Right kidney (tissue), 1 donor: ENCODE results near the gene FIGLA.

ENCODE experiments used
- DNase-seq: peaks from one replicate; pipeline ENCODE4 v3.0.0-alpha.2; 2016

Gene FIGLA

DNA sequence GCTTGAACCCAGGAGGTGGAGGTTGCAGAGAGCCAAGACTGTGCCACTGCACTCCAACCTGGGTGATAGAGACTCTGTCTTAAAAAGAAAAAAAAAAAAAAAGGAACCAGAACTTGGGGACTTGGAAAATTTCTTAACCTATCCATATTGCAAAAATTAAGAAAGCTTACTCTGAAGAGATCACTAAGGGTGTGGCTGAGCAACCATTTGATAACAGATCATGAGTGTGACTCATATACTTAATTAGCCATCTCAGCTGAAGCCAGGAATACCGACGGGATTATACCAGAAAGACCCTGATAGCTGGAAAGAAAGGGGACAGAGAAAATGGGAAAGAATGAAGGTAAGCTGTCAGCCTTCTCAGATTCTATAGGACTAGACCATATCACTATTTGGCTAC lies 15.3 kb downstream of the FIGLA start:
- no peak for DNase-seq

DNA sequence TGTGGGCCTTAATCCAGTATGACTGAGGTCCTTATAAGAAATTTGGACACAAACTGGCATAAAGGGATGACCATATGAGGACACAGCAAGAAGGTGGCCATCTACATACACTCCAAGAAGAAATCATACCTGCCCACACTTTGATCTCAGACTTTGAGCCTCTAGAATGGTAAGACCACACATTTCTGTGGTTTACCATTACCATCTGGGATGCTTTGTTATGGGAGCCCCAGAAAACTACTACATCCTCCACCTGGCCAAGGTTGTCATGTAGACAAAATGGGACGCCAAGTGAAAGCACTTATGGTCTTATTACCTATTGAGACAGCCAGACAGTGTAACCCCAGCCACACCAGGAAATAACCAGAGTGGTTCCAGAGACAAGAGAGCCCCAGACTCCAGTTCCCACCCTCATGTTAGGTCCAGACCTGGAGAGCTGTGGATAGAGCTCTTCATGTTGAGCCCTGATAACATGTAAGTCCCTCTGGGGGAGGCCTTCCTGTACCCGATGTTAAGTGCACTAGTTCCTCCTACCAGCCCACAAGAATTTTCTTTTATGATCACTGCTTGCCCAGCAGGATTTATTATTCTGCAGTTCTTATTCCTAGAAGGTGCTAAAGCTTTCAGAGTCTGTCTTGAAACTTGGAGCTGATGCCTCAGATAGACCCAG lies 17.8 kb downstream of the FIGLA start:
- no peak for DNase-seq

DNA sequence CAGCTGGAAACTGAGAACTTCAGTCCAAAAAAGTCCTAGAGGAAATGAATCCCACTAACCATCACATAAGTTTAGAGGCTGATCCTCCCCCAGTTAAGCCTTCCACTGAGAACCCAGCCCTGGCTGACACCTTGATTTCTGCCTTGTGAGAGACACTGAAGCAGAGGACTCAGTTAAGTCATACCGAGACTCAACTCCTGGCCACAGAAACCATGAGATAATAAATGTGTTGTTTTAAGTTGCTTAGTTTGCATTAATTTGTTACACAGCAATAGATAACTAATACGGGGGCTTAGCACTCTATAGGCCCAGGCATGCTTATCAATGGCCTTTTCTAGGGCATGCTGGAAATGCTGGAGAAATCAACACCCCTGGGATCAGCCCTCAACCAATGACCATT lies 19.0 kb downstream of the FIGLA start:
- DNase-seq, result no peak

DNA sequence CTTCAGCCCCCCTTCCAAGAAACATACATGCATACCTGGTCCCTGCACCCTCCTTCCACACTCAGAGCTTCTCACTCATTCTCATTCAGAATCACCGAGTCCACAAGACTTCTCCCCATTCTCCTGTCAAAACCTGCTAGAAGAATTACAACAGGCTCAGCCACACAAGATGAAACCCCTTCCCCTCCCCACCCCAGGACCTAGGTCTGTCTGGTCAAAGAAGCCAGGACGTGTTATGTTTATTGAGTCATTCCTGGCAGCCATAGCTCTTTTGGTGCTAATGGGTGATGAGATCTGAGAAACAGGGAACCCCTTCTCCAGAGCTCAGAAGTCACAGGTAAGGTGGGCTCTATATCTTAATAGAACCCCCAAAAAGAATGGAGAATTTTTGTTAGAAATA lies 21.0 kb downstream of the FIGLA start:
- DNase-seq, result no peak

DNA sequence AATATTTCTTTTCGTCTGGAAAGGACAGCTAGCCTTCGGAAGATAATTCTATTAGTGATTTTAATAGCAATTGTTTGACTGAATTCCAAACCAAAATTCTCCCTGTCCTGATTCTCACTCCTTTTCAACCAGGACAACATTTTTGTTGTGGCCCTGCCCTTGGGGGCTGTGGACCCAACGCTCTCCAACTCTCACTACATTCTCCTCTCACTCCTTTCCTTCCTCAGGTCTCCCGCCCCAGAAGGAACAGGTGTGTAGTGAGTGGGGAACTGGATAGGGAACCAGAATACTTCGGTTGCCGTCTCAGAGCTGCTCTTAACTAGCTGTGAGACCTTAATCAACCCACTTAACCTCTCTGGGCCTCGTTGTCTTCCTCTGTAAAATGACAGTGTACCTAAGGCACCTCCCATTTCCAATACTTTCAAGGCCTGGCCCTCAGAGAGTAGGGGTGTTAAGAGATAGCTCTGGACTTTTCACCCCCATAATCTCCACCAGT lies 21.8 kb downstream of the FIGLA start:
- DNase-seq, result no peak

DNA sequence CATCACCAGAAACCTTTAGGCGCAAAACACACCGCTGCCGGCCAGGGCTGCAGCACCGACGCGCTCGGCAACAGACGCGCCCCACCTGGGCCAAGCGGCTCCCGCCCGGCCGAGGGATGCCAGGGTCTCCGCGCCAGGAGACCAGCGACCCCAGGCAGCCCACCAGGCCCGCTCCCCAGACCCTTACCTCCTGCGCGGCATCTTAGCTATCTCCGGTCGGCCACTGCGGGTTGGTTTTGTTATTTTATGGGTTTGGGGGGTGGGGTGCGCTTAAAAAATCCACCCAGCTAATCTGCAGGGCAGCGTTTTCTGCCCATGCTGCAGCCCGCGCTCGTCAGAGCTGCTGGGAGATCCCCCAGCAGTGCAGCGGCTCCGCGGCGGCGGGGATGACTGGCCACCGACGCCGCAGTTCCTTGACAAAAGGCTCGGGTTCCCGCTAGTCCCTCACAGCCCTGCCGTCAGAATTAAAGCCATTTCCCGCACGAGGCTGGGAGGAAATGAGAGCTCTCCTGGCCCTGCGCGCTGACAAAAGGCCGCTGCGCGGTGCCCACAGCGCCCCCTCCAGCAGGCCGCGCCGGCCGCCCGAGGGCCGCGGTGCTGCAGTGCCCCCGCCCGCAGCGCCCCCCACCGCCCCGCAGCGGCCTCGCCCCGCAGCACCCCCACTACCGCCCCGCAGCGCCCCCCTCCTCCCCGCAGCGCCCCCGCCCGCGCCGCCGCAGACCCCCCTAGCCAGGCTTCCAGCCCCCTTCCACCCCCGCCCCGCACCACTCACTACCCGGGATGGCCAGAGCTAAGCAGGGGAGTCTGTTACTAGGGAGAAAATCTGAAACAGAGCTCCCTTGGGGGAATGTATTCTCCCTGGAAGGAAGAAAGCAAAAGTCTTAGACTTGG lies 22.5 kb downstream of the FIGLA start, which contains the start of gene ADD2:
TSS of gene ADD2 (minus strand) at position 502 of the 891 bp plus-strand sequence. CDS start 61,792 bp downstream, outside the sequence.
- DNase-seq, result peak; percentile 86

DNA sequence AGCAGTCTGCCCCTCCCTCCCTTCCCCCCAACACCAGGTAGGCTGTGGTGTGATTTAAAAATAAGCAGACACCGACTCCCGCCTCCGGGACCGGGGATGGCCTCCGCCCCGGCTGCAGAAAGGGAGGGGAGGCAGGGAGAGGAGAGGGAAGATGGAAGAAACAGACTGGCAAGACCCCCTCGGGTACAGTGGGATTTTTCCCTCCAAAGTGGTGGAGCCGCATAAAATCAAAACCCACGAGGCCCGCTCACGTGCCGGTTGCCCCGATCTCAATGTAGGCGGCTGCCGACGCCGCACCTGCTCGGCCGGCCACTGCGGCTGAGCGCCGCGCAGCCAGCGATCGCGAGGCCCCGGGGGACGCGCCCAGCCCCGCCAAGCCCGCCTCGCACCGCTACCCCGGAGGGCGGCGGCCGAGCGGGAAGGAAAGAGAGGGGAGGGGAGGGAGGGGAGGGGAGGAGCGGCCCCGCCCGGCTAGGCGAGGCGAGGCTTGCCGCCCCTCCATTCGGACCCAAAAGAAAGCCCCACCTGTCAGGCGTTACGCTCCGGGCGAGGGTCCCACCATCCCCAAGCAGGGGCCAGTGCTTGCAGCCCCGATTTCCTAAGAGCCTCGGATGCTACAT lies 23.3 kb downstream of the FIGLA start:
- peak; percentile 81 for DNase-seq

DNA sequence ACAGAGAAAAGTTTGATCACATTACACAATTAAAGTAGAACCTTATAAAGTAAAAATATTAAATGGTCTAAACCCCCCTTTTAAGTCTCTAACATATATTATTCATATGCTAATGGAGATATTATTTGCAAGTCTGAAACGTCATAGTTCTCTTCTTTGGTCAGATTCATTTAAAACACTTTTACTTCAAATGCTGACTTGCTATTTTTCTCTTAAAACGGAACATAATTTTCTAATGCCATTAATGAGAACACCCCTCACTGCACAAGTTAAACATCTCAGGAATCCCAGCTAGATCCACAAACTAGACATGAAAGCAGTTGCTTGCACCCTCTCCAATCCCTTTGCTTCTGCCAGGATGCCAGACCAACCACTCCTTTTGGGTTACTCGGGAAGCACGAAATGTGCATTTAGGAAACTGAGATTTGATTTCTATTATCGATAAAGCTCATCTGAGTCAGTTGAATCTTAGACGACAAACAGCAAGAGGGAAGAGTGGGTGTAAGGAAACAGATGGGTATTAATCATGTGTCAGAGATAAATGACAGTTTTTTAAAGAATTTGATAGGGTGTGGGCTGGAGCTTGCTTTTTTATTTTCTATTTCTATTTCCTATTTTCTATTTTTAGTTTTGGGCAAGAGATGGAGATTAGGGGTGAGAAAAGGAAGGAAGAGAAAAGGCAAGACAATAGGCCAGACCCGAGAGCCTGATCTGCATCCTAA lies 23.9 kb downstream of the FIGLA start:
- no peak for DNase-seq

DNA sequence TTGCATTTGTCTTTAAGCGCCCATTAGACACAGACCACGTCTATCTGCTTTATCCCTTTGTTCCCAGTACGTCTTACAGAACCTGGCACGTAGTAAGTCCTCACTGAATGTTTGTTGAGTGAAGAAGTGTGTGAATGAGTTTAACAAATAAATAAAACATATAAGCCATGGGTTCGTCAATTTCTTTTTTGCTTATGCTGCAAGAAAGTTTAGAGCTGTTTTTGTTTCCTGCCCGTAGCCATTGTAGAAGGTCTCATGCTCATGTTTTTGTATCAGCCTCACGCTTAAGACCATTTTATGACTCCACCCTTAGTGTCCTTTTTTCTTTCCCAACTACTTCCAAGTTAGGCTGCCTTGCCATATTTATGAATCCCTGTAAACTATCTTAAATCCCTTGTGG lies 24.9 kb downstream of the FIGLA start:
- DNase-seq, result no peak

DNA sequence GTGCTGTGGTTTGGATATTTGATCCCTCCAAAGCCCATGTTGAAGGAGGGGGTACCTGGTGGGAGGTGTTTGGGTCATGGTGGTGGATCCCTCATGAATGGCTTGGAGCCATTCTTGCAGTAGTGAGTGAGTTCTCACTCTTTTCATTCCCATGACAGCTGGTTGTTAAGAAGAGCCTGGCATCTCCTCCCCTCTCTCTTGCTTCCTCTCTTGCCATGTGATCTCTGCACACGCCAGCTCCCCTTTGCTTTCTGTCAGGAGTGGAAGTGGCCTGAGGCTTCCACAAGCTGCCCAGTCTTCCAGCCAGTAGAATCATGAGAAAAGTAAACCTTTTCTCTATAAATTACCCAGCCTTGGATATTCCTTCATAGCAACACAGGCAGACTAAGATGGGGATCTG lies 31.0 kb downstream of the FIGLA start:
- no peak for DNase-seq

DNA sequence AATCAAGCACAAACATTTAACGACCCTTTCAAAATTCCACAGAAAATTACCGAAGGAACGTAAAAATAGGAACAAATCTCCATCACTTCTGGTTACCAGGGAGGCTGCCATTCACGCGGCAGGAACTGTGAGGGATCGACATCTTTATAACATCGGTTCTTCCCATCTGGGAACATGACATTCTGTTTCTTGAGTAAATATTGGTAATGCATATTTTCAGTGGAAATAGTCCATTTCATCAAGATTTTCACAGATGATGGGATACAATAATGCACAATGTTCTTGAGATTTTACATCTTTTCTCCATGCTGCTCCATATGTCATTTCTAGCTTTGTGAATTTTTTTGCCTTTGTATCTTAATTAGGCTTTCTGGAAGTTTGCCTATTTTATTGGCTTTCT lies 32.5 kb downstream of the FIGLA start:
- no peak for DNase-seq

DNA sequence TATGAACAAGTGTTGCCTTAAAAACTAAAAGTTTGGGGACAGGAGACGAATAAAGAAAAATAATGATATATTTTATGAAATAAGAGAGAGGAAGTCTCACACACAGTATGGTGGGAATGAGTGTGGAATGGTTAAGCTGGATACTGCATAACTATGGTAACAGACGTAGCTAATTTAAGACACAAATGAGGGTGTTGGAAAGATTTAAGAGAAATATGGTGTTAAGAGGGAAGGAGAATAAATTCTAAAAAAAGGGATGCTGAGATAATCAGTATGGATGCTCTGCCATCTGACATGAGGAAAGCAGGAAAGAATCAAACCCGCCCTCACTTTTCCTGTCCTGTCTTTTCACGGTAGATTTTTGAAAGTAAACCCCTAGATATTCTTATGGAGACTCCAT lies 33.1 kb downstream of the FIGLA start:
- no peak for DNase-seq

DNA sequence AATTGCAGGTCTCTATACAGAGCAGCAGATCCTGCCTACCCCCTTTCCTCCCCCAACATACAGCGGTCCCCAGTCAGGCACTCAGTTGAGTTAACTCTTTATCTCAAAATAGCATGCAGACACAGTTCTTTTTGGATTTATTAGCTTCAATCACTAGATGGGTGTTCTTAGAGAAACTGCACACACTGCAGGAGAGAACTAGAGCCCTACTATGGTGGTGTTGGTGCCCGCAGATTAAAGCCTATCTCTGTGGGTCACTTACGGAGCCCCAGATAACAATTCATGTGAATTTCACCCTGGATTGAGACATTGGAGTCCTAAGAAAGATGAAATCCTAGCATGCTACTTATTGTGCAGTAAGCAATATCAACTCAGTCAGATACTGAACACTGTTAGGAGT lies 34.3 kb downstream of the FIGLA start:
- no peak for DNase-seq

DNA sequence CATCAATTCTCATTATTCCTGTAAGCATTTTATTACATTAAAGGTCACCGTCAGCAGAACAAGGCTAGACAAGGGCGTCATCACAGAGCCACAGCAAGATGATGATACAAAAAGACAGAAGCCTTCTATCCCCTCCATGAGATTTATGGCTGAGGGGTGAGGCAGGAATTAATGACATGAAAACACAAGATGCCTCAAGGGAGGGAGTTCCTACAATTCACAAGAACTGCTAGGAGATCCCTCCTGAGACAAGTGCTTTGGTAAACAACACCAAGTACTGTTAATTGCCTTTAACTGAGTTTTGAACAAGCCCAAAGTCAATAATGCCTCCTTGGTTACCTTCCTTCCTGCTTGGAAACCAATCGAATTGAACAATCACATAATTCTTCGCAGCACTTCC lies 36.5 kb downstream of the FIGLA start:
- no peak for DNase-seq

DNA sequence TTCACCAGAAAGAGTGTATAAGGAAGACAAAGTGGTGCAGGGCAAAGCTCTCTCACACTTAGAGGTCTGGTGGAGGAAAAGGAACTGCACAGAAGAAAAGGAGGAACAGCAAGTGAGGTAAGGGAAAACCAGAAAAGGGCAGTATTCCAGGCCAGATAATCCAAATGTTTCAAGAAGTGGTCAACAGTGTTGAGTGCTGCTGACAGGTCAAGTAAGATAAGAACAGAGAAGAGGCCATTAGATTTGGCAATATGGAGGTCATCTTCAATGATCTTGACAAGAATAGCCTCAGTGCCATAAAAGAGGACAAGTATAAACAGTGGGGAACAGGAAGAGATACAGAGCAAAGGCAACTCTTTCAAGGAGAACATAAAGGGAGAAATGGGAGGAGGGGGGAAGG lies 37.4 kb downstream of the FIGLA start:
- no peak for DNase-seq

DNA sequence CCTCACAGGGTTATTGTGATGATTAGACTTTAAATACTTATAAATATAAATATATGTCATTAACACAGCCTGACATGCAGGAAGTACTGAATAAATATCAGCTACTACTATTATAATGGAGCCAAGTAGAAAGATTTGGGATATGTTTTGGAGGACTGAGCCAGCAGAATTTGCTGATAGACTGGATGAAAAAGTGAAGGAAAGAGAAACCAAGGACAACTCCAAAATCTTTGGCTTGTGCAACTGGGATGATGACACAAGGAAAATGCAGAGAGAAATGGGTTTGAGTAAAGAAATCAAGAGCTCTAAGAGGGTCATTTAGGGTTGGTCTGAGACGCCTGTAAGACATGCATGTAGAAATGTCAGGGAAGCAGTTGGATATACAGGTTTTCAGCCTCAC lies 38.0 kb downstream of the FIGLA start:
- DNase-seq, result no peak

DNA sequence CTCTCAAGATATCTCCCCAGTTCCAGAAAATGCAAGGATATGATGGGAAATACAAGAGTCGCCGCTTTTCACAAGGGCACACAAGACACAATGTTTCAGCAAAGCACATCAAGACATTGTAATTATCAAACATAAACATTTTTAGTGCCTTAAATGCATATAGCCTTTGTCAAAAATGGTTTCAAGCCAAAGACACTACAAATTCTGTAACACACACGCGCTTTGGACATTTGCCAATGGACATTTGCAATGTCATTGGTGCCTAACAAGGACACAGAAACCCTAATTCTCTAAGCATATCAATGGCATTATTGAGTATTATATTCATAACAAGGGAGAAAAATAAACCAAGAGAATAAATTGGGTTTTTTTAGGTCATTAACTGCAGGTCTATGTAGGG lies 38.6 kb downstream of the FIGLA start:
- no peak for DNase-seq

DNA sequence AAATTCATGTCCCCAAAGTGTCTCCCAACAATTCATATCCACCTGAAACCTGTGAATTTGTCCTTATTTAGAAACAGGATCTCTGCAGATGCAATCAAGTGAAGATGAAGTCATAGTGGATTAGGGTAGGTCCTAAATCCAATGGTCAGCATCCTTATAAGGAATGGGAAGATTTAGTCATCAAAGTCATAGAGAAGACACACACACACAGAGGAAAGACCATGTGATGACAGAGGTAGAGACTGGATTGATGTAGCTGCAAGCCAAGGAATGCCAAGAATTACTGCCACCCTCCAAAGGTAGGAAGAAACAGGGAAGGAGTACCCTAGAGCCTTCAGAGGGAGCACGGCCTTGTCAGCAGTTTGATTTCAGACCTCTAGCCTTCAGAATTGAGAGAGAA lies 40.1 kb downstream of the FIGLA start:
- DNase-seq, result no peak

DNA sequence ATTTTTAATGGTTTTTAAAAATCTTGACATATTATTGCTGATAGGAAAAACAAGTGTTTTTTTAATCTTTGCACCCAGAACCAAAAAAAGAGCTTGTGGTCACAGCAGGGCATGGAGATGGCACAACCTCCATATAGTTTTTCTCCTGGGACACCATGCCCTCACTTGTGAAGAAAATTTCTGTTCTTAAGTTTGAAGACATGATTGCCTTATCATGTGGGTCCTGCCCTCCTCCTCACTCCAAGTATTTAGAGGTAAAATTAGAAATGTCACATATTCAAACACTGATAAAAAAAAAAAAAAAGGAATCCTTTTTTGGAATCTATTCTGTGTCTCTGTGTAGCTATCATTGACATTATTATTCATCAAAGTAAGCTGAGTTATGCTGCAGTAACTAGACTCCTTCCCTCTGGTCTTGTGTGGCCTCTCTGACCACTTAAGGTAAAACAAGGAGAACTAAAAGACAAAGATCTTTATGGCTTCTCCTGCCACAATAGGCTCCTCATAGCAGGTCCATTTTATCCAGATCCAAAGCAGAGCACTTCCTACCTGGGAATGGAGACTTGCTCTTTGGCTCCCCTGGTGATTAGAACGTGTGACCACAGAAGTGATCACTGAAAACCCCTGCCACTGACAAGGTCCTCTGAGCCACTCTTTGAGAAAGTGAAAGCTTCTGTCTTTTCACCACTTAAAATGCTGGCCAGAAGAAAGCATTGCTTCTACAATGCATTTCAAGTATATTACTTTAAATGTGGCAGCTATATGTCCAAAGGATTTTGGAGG lies 42.2 kb downstream of the FIGLA start:
- no peak for DNase-seq

DNA sequence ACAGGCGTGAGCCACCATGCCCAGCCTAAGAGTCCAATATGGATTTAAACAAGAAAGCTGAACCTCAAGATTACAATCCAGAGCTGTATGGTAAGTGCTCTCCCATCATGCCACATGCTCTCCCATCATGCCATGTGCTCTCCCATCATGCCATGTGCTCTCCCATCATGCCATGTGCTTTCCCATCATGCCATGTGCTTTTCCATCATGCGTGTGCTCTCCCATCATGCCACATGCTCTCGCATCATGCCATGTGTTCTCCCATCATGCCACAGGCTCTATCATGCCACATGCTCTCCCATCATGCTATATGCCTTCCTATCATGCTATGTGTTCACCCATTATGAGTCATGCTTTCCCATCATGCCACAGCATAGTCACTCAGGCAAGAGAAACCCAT lies 43.2 kb downstream of the FIGLA start:
- no peak for DNase-seq

DNA sequence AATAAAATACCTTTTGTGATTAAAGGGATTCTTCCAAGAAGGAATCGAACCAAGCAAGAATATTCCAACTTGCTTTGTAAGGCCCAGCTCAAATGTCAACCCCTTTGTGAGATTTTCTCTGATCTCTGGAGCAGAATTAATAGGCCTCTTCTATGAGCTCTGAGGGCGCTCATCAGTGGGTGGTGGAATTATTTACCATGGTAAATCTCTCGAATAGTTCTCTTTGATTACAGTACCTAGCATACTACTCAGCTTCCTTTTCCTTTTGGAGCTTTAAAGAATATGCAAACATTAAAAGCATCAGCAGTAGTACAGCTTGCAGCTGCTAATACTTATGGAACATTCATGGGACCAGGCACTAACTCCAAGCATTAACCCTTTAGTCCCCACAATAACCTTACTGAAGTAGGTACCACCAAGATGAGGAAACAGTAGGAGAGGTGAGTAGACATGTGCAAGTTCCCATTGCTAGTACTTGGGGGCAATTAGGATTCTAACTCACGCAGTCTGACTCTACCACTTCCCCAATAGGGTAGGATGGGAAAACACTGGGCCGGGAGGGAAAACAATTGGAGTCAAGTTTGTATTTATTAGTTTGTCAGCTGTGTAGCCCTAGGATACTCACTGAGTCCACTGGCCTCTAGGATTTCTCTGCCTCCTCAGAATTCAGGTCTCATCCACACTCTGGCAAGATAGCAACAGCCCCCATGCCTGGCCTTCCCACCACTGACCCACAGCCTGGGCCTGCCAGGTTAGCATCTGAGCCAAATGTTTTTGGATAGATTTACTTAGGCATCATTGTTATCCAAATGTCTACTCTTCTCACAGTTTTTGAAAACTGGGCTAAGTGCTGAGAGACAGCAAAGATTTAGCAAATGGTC lies 44.1 kb downstream of the FIGLA start:
- no peak for DNase-seq
